GM10266 (cell line): ENCODE results near the gene MYEOV.

Experiments
- DNase-seq: peaks from one replicate; pipeline ENCODE4 v3.0.0; 2012; ENCODE audit errors: extremely low spot score
- CTCF ChIP-seq: IDR thresholded peaks from 2 replicates; pipeline ENCODE4 v1.5.1; 2012; ENCODE audit warnings: mild to moderate bottlenecking, low read depth; ENCODE audit not compliant: control insufficient read depth, insufficient read depth; ENCODE audit errors: missing control alignments

The MYEOV gene

GRCh38 chr11:69312453-69313404 is 18.8 kb downstream of the MYEOV start:
- DNase-seq: no peak
- no peak for TF ChIP-seq CTCF

DNA sequence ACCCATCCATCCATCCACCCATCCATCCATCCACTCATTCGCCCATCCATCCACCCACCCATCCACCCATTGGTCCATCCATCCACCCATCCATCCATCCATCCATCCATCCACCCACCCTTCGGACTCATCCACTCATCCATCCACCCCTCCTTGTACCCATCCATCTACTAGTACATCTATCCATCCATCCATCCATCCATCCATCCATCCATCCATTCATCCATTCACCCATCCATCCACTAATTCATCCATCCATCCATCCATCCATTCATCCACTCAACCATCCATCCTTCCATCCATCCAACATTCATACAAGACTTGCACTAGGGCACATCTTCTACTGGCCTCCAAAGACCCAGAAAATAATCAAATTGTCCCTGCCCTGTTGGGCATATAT is 20.0 kb downstream of the MYEOV start:
- DNase-seq: no peak
- no peak for TF ChIP-seq CTCF

GRCh38 chr11:69314555-69314954 is 20.6 kb downstream of the MYEOV start:
- no peak for DNase-seq
- TF ChIP-seq CTCF: no peak

GRCh38 chr11:69316956-69317355 is 23.0 kb downstream of the MYEOV start:
- no peak for TF ChIP-seq CTCF
- DNase-seq: no peak

GRCh38 chr11:69317401-69318092 is 23.6 kb downstream of the MYEOV start:
- DNase-seq: no peak
- TF ChIP-seq CTCF: no peak

DNA sequence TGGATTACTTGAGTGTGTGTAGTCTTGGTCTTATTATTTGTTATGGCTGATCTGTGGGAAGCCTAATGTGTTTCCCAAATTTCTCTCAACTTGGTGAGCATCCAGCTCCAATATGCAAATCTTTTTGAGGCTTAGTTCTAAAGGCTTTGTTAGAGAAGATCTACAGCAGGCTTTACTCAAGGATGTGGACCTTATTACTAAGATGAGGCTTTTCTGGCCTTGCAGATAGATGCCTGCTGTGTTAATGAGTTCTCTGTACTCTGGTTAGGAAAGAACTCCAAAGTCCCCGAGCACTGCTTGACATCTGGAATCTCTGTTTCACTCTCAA is 24.1 kb downstream of the MYEOV start:
- TF ChIP-seq CTCF: no peak
- DNase-seq: no peak
